GM12878 (cell line): ENCODE measurements around the gene SYT1. TPM values are rescaled to one million over a fixed set of nuclear protein-coding genes. Genes with fewer than 3 reads are reported as not detected.

Source experiments
- ATAC-seq: fragments of 200-7000 bp; cut with Tn5 transposase; 3 replicates; pipeline ENCODE4 v1.9.1; 2020; ENCODE audit warnings: mild to moderate bottlenecking, moderate library complexity
- BruUV-seq: library from RNA; stranded (reverse); fragments of 400-500 nt; replicated peaks from 2 replicates; lab custom pipeline; 2021; lab: Mats Ljungman, UMichigan
- CTCF ChIA-PET: fragments of 300-600 bp; sonication (Branson Sonifier 250); formaldehyde crosslinking; extraction: SDS; loops from one replicate; lab custom pipeline; 2021; ENCODE audit warnings: inconsistent platforms; lab: Yijun Ruan, JAX
- POLR2A ChIA-PET: fragments of 350-600 bp; formaldehyde crosslinking; extraction: SDS; loops from one replicate; lab custom pipeline; 2021; ENCODE audit warnings: inconsistent platforms; lab: Charles Lee
- RAD21 ChIA-PET: fragments of 300-600 bp; sonication (Branson Sonifier 250); formaldehyde crosslinking; loops from one replicate; lab custom pipeline; 2023; ENCODE audit warnings: antibody characterized with exemption; ENCODE audit not compliant: unreplicated experiment; lab: Charles Lee
- SMC1A ChIA-PET: fragments of 300-600 bp; sonication (Branson Sonifier 250); formaldehyde crosslinking; loops from one replicate; lab custom pipeline; 2023; ENCODE audit not compliant: unreplicated experiment, uncharacterized antibody; lab: Charles Lee
- DNase-seq: peaks from one replicate; pipeline ENCODE4 v3.0.0-alpha.2; 2011; ENCODE audit warnings: low read depth, low spot score
- FAIRE-seq: peaks from 3 replicates; lab custom pipeline; 2011; peaks lifted over from hg19 to GRCh38; lab: Jason Lieb, UNC
- H2AFZ ChIP-seq: 2 replicates; pipeline ENCODE4 v1.6.0; 2011; ENCODE audit warnings: low read depth, low read length, control low read depth; ENCODE audit not compliant: control insufficient read depth
- H3K27ac ChIP-seq: 2 replicates; pipeline ENCODE4 v1.5.1; 2011; ENCODE audit warnings: control low read depth; ENCODE audit not compliant: control insufficient read depth, insufficient read depth
- H3K27me3 ChIP-seq, 2 experiments: replicated peaks in 1 of 2; 2 replicates each; pipeline versions ENCODE4 v1.6.0 to v1.6.1; 2011; ENCODE audit warnings: low read length in 1 of 2; ENCODE audit not compliant: control insufficient read depth in 2 of 2, insufficient read depth in 2 of 2
- H3K36me3 ChIP-seq, 2 experiments: 2 replicates each; pipeline ENCODE4 v1.5.1; 2011; ENCODE audit warnings: low read length in 1 of 2; ENCODE audit not compliant: control insufficient read depth in 2 of 2, insufficient read depth in 2 of 2
- H3K4me1 ChIP-seq: 2 replicates; pipeline ENCODE4 v1.6.1; 2011; ENCODE audit warnings: mild to moderate bottlenecking, low read length, moderate library complexity, mixed read lengths; ENCODE audit not compliant: control insufficient read depth, insufficient read depth
- H3K4me2 ChIP-seq: 2 replicates; pipeline ENCODE4 v1.6.0; 2011; ENCODE audit warnings: control low read depth; ENCODE audit not compliant: control insufficient read depth, insufficient read depth
- H3K4me3 ChIP-seq: fragments of 200-600 bp; sonication (generic); 2 replicates; pipeline ENCODE4 v1.5.1; 2016
- H3K79me2 ChIP-seq: 2 replicates; pipeline ENCODE4 v1.6.0; 2011; ENCODE audit warnings: low read length; ENCODE audit not compliant: control insufficient read depth, insufficient read depth
- H3K9ac ChIP-seq: 2 replicates; pipeline ENCODE4 v1.8.0; 2011; ENCODE audit warnings: low read length, control low read depth, mixed read lengths; ENCODE audit not compliant: control insufficient read depth, insufficient read depth
- H3K9me3 ChIP-seq: replicated peaks from 3 replicates; pipeline ENCODE4 v1.5.1; 2011; ENCODE audit warnings: mild to moderate bottlenecking, low read length; ENCODE audit not compliant: control insufficient read depth, insufficient read depth
- H4K20me1 ChIP-seq: 2 replicates; pipeline ENCODE4 v1.6.0; 2011; ENCODE audit not compliant: control insufficient read depth, insufficient read depth
- ASH2L ChIP-seq: fragments of 300-600, 200-600 bp; sonication (generic); IDR thresholded peaks from 2 replicates; pipeline ENCODE4 v1.6.1; 2017; ENCODE audit warnings: low read depth, mild to moderate bottlenecking, borderline replicate concordance
- HDAC6 ChIP-seq: fragments of 200-600 bp; sonication (generic); IDR thresholded peaks from one replicate; pipeline ENCODE4 v1.8.0; 2017; ENCODE audit warnings: antibody characterized with exemption; ENCODE audit not compliant: unreplicated experiment
- JUNB ChIP-seq: IDR thresholded peaks from 2 replicates; pipeline ENCODE4 v1.6.1; 2016; ENCODE audit warnings: antibody characterized with exemption, mild to moderate bottlenecking
- JUND ChIP-seq: IDR thresholded peaks from 2 replicates; pipeline ENCODE4 v1.6.1; 2012; ENCODE audit warnings: low read depth, mild to moderate bottlenecking, low read length, improper control_type of control experiment, moderate library complexity
- KAT2A ChIP-seq: conservative IDR thresholded peaks from 2 replicates; pipeline ENCODE4 v1.6.1; 2011; ENCODE audit warnings: low read depth, low read length; ENCODE audit not compliant: control insufficient read depth
- MTA3 ChIP-seq: IDR thresholded peaks from 2 replicates; pipeline ENCODE4 v1.6.1; 2012; ENCODE audit warnings: low read length, inconsistent platforms, borderline replicate concordance
- NFXL1 ChIP-seq: fragments of 450-650 bp; IDR thresholded peaks from 2 replicates; pipeline ENCODE4 v1.6.1; 2017; ENCODE audit warnings: antibody characterized with exemption, mild to moderate bottlenecking, borderline replicate concordance
- NFYB ChIP-seq: IDR thresholded peaks from 2 replicates; pipeline ENCODE4 v1.6.1; 2011; ENCODE audit warnings: low read depth, mild to moderate bottlenecking, low read length, improper control_type of control experiment, moderate library complexity; ENCODE audit not compliant: insufficient read depth
- NR2C2 ChIP-seq: IDR thresholded peaks from 2 replicates; pipeline ENCODE4 v1.6.1; 2011; ENCODE audit warnings: borderline replicate concordance, low read depth; ENCODE audit not compliant: control insufficient read depth, insufficient read length
- POLR2AphosphoS5 ChIP-seq: IDR thresholded peaks from 2 replicates; pipeline ENCODE4 v1.6.1; 2011; ENCODE audit warnings: mild to moderate bottlenecking, low read length, inconsistent platforms
- SIN3A ChIP-seq: IDR thresholded peaks from 2 replicates; pipeline ENCODE4 v1.6.1; 2012; ENCODE audit warnings: low read depth, low read length, improper control_type of control experiment
- SMAD1 ChIP-seq: fragments of 450-650 bp; IDR thresholded peaks from 2 replicates; pipeline ENCODE4 v1.6.1; 2018; ENCODE audit warnings: mild to moderate bottlenecking, low read depth; ENCODE audit not compliant: partially characterized antibody
- SREBF1 ChIP-seq: IDR thresholded peaks from 2 replicates; pipeline ENCODE4 v1.6.1; 2012; ENCODE audit warnings: mild to moderate bottlenecking, low read length
- TAF1 ChIP-seq: IDR thresholded peaks from 2 replicates; pipeline ENCODE4 v1.6.1; 2011; ENCODE audit warnings: mild to moderate bottlenecking, low read depth, low read length, borderline replicate concordance
- TBL1XR1 ChIP-seq: IDR thresholded peaks from 2 replicates; pipeline ENCODE4 v1.6.1; 2012; ENCODE audit warnings: low read depth, low read length, improper control_type of control experiment
- TCF12 ChIP-seq: IDR thresholded peaks from 2 replicates; pipeline ENCODE4 v1.6.1; 2011; ENCODE audit warnings: low read depth, mild to moderate bottlenecking, low read length
- WGBS: methylation state at CpG from one replicate; pipeline ENCODE4 v1.1.6; 2016; ENCODE audit warnings: low lambda C conversion rate; ENCODE audit not compliant: insufficient replicate concordance, insufficient coverage; ENCODE audit errors: missing lambda C conversion rate; 5-methylcytosine and 5-hydroxymethylcytosine counted together
- in situ Hi-C: fragments of 300-500 bp; cut with MboI; formaldehyde crosslinking; loops from 9 replicates; pipeline ENCODE4 v1.14.3; 2018; ENCODE audit warnings: mixed read lengths
- intact Hi-C: fragments of 100-400 bp; cut with micrococcal nuclease; formaldehyde crosslinking; loops from one replicate; pipeline ENCODE4 v1.14.2; 2022; ENCODE audit not compliant: unreplicated experiment
- polyA plus RNA-seq, 11 experiments: library from polyadenylated mRNA; depleted of rRNA in 4 of 11; unstranded in 6 of 11; stranded (reverse) in 5 of 11; fragments of >200 nt; fragmentation: Nextera tagmentation in 4 of 11; fragmentation: Illumina TruSeq in 1 of 11; extraction: Ambion mirVana in 4 of 11; extraction: Trizol in 1 of 11; gene quantifications; 1 replicate in 1 of 11; 2 replicates in 10 of 11; pipeline versions ENCODE4 v1.2.1 to v1.2.3, GENCODE V29; 2011 to 2016; ENCODE audit warnings: inconsistent platforms in 2 of 11, missing spikeins in 2 of 11, low read depth in 1 of 11
- total RNA-seq, 4 experiments: library from RNA; depleted of rRNA in 3 of 4; stranded (reverse); fragments of >200 nt in 3 of 4; fragmentation: Illumina TruSeq in 1 of 4; extraction: Trizol in 1 of 4; gene quantifications; 2 replicates each; pipeline versions ENCODE4 v1.2.1 to v1.2.3, GENCODE V29; 2013 to 2021
- TF ChIP-seq, protein P1 (sequence below): fragments of 150-350 bp; IDR thresholded peaks from 2 replicates; pipeline ENCODE4 v1.6.1; 2016; ENCODE audit warnings: low read depth, low read length

SYT1 gene
- total and polyA plus RNA-seq, 10 of the 15 experiments (the other 5 are each of a cell fraction or from before 2014, with no cell fraction given): 0.10 to 0.28 TPM; not detected in 8

DNA sequence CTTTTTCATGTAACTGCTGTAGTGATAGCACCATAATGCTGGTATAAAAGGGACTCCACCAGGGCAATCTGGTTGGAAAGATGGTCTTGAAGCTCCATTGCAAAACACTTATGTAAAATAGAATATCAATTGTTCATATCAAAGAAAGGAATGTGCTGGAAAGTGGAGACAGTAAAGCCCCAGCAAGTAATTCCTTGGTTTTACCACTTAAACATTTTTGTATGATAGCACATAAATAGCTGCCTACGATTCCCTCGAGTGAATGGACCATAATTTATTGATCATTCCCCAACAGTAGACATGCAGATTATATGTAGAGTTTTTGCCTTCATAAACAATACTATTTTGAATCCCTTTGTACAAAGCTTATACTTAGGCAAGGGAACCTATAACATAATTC, 550.7 kb downstream of the SYT1 start:
- POLR2A ChIA-PET: no interaction called here
- DNase-seq: no peak
- 0% methylated on average over 2 of the region's 2 CpGs for WGBS
- no peak overlapping the region for H3K9ac ChIP-seq
- H3K4me2 ChIP-seq: no peak overlapping the region
- SMC1A ChIA-PET: interaction anchor here (0.6 kb wide), 1 partner anchor 347 kb away, joined by 3 read pairs; no protein-coding TSS in a partner anchor
- no peak overlapping the region for H2AFZ ChIP-seq
- RAD21 ChIA-PET: no interaction called here
- in situ Hi-C loops: no loop called here
- no TSS peak for BruUV-seq
- H3K9me3 ChIP-seq: no peaks in the 10 kb centered on the region
- no peaks in the 10 kb centered on the region for H4K20me1 ChIP-seq
- TF ChIP-seq NFYB (no peak), ASH2L (no peak), SMAD1 (no peak), NFXL1 (no peak), POLR2AphosphoS5 (no peak), HDAC6 (no peak), KAT2A (no peak), TBL1XR1 (no peak), TCF12 (no peak), SIN3A (no peak), NR2C2 (no peak), JUND (no peak), SREBF1 (no peak), MTA3 (no peak), TAF1 (no peak), JUNB (no peak)
- TF ChIP-seq, protein P1, sequence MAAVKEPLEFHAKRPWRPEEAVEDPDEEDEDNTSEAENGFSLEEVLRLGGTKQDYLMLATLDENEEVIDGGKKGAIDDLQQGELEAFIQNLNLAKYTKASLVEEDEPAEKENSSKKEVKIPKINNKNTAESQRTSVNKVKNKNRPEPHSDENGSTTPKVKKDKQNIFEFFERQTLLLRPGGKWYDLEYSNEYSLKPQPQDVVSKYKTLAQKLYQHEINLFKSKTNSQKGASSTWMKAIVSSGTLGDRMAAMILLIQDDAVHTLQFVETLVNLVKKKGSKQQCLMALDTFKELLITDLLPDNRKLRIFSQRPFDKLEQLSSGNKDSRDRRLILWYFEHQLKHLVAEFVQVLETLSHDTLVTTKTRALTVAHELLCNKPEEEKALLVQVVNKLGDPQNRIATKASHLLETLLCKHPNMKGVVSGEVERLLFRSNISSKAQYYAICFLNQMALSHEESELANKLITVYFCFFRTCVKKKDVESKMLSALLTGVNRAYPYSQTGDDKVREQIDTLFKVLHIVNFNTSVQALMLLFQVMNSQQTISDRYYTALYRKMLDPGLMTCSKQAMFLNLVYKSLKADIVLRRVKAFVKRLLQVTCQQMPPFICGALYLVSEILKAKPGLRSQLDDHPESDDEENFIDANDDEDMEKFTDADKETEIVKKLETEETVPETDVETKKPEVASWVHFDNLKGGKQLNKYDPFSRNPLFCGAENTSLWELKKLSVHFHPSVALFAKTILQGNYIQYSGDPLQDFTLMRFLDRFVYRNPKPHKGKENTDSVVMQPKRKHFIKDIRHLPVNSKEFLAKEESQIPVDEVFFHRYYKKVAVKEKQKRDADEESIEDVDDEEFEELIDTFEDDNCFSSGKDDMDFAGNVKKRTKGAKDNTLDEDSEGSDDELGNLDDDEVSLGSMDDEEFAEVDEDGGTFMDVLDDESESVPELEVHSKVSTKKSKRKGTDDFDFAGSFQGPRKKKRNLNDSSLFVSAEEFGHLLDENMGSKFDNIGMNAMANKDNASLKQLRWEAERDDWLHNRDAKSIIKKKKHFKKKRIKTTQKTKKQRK: no peak
- H3K27me3 ChIP-seq: no peaks in the 10 kb centered on the region
- H3K36me3 ChIP-seq: no peaks in the 10 kb centered on the region
- intact Hi-C loops: no loop called here
- no peak overlapping the region for H3K4me3 ChIP-seq
- no peaks in the 10 kb centered on the region for H3K4me1 ChIP-seq
- H3K27ac ChIP-seq: no peak overlapping the region
- CTCF ChIA-PET: no interaction called here
- no peaks in the 10 kb centered on the region for H3K79me2 ChIP-seq
- no peak for FAIRE-seq
- ATAC-seq: no peak
